ENCODE results near the gene KIF21B.

KIF21B gene

DNA sequence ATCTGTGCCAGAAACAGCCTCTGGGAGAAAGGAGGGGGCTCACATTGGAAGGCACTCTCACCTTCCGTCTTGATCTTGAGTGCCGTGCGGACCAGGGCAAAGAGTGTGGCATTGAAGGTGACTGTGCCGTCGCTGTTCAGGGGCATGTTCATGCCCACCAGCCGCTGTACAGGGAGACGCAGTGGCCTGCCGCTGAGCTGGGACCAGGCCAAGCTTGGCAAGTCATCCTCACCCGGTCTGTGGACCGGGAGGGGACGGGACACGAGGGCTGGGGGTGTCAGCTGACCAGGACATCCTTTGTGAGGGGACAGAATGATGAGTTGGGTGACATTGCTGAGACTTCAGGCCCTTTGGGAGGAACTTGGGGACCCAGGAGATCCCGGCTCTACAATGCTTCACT lies 25.0 kb upstream of the KIF21B start:
- DNase-seq (ENCODE audit: low spot score) = no peak

DNA sequence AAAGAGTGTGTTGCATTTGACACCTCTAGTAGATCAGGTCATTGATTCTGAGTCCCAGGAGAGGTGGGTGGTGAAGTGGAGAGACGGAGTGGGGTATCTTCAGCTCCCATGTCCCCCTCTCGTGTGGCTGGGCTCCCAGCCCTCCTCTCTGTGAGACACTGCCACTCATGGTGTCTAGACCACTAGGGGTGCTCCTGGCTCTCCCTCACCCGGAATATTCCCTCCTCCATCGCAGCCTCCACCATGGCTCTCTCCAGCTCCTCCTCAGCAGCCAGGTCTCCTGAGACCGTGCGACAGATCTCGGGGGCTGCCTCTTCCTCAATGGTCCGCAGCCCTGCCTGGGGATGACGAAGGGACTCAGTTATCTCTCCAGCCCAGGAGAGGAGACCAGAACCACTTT lies 20.6 kb upstream of the KIF21B start:
- no peak for DNase-seq (ENCODE audit: low spot score)

DNA sequence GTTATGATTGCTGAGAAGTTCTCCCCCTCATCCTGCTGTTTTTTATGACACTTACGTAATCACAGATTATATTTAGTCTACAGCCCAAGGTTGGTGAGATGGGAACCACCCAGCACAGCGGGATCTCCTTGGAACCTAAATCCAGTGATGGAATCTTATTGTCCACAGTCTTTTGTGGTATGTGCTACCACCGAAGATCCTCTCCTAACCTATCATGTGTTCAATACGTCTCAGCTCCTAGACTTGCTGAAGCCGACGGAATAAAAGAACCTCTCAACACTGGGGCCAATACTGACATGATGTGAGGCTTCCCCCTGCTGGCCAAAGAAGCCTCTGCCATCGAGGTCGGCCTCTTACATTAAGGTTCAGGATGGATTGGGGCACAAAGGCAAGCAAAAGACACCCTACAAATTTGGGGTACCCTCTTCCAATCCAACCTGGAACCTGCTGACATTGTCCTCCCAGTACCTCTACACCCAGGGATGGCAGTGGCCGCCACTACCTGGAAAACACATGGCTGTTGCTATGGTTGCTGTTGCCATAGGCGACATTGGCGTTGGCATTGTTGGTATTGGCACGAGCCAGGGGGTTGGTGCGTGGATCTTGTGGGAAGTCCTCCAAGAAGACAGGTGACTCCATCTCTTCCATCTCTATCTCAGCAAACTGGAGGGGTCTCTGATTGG lies 19.4 kb upstream of the KIF21B start:
- peak; percentile 78 for DNase-seq (ENCODE audit: low spot score)

GRCh38 chr1:201041011-201041410 lies 17.5 kb upstream of the KIF21B start:
- no peak for DNase-seq (ENCODE audit: low spot score)

DNA sequence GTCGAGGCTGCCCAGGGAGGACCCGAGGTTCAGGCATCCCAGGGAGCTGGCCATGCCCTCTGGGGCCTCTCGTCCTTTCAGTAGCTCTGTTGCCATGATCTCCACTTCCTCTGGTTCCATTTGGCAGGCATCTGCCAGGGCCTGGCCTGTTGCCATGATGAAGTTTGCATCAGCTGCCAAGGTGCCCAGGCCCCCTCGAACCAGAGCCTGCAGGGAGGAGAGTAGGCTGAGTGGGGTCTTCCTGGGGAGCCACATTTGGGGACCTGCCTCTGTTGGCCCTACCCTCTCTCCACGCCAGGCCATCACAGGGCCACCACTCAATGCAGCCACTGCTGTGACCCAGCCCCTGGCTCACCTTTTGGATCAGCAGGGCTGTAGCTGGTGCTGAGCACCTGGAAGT lies 16.4 kb upstream of the KIF21B start:
- no peak for DNase-seq (ENCODE audit: low spot score)

- no peak for DNase-seq (ENCODE audit: low spot score)
Measured at GRCh38 chr1:201039418-201039817, 15.9 kb upstream of the KIF21B start.

DNA sequence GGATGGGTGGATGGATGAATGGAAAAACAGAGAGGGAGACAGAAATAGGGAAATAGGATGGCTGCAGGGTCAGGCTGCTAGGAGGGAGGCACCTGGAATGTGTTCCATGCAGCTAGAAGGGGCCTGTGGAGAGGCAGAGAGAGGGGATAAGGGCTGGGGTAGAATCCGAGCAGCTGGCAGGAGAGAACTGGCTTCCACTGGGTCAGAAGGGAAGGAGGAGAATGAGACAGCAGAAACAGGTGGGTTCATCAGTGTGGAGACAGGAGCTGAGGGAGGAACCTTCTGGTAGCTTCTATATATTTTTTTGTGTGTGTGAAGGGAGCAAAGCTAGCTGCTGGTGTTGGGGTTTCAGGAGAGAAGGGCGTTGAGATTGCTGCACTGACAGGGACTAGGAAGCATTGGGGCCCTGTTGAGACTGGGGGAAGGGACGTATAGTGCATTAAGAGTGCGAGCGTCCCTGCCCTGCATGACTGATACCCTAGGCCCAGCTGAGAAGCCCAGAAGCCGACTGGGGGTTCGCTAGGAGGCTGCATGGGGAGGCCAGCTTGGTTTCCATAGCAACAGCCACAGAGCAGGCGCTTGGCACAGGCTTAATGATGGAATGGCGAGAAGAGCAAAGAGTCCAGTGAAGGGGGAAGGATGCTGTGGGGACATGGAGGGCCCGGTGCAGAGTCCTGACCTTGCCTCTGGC lies 14.8 kb upstream of the KIF21B start:
- DNase-seq (ENCODE audit: low spot score) = no peak

GRCh38 chr1:201036188-201036842 lies 12.8 kb upstream of the KIF21B start:
- no peak for DNase-seq (ENCODE audit: low spot score)

GRCh38 chr1:201034671-201035070 lies 11.2 kb upstream of the KIF21B start:
- no peak for DNase-seq (ENCODE audit: low spot score)

GRCh38 chr1:201032408-201032807 lies 8.9 kb upstream of the KIF21B start:
- no peak for DNase-seq (ENCODE audit: low spot score)

DNA sequence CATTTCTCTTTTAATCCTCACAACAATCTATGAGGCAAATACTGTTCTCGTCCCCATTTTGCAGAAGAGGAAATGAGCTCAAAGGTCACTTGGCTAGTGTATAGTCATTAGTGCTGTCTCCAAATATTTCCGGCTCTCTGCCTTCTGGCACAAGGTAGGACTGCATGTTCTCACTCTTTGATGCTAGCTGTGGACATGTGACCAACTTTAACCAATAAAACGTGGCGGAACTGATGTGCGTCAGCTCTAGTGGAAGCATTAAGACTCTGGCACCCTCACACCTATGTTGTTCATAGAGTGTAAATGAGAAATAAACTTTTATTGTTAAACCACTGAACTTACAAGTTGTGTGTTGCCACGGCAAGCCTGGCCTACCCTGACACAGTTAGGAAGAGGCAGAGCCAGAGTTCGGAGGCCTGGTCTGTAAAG lies 5.0 kb upstream of the KIF21B start:
- DNase-seq (ENCODE audit: low spot score) = no peak

DNA sequence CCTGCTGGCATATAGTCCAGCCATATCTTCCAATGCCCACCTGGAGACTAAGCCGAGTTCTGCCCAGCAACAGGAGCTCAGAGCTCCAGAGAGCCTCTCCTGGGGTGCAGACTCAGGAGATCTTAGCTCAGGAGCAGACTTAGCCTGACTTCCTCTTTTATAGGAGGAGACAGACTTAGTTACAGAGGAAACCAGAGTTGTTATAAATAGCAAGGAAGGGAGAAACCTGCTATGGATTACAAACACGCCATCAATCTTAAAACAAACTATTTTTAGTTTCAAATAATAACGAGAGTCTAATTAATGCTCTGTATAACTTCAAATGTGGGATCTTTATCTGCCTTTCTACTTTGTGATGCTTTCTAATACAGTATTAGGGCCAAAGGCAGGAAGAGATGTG lies 3.3 kb upstream of the KIF21B start:
- DNase-seq (ENCODE audit: low spot score) = no peak

GRCh38 chr1:201026234-201026633 lies 2.7 kb upstream of the KIF21B start:
- no peak for DNase-seq (ENCODE audit: low spot score)

- DNase-seq (ENCODE audit: low spot score) = peak; percentile 68
Measured at GRCh38 chr1:201025571-201026002, 2.1 kb upstream of the KIF21B start.

- no peak for DNase-seq (ENCODE audit: low spot score)
Measured at GRCh38 chr1:201024625-201024998, 1.1 kb upstream of the KIF21B start.

GRCh38 chr1:201023920-201024624 lies 558 bp upstream of the KIF21B start:
- DNase-seq (ENCODE audit: low spot score) = no peak

DNA sequence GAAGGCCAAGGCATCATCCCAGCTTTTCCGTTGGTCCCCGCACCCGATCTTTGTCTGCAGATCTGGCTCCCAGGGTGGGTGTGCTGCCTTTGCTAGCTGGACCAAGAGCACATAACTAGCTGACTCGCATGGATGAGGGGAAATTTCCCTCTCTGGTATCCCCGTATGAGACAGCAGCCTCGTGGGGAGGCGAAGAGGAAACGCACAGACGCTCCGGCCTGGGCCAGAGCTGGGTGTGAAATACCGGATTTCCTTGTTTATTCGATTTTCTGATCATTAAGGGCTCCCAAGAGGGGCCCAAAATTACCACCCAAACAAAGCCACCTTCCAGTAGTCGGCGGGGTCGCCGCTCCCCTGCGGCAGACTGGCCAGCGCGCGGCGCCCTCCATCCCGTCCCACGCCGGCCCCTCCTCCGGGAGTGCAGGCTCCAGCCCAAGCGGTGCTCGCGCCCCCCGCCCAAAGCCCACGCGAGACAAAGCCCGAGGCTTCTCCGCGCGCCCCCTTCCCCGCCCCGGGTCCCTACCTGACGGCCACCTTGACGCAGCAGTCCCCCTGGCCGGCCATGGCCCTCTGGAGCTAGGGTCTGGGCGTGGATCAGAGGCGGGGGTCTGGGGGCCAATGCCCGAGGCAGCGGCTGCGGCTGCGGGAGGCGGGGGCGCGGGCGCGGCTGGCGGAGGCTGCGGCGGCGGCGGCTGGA lies 546 bp downstream of the KIF21B start:
- no peak for DNase-seq (ENCODE audit: low spot score)

DNA sequence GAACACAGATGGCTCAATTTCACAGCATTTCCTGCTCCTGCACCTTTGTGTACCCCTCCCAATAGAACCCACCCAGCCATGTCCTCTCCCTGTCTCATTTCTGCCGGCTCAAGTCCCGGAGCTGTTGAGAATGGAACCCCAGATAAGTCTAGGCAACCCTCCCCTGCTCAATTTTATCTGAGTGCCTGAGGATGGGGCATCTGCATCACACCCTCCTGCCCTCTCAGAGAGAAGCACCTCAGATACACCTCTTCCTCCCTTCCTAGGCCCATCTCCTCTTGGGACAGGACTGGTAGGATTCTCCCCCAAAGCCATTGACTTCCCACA lies 1.1 kb downstream of the KIF21B start:
- DNase-seq (ENCODE audit: low spot score) = no peak

GRCh38 chr1:201021630-201022492 lies 1.7 kb downstream of the KIF21B start:
- DNase-seq (ENCODE audit: low spot score) = no peak

DNA sequence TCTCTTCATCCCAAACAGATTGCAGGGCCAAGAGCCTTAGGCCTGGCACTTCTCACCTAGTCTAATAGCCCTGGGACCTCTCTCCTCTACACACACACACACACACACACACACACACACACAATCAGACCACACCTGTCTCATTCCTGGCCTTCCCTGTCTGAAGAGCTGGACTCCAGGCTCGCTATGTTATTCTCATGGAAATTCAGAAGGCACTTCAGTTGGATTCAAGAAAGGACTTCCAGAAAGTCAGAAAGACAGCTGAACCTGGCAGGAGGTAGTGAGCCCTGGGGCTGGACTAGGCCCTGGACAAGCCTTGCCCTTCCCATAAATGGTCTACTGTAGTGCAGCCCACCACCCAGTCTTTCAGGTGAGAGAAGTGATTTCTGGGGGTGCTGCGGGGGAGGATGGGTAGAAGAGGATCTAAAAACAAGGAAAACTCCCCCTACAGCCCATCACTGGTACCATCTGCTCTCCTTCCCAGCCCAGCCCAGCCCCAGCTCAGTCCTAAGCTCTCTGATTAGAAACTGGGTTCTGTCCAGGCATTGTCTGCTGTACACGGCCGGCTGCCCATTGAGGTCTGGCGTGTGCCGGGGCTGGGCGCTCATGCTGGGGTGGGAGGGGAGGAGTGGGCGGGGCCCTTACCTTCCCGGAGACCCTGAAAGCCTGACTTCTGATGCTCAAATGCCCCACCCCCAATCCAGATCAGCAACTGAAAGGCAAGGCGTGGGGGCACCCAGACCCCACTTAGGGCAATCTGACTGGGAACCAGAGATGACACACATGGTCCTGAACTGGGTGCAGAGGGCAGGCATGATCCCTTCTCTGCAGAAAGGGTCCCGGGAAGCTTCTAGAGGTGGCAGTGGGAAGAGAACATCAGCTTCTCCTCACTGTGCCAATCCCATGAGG lies 2.5 kb downstream of the KIF21B start:
- peak; percentile 67 for DNase-seq (ENCODE audit: low spot score)
